ENCODE data around the gene RDX. TPM values are rescaled to one million over a fixed set of nuclear protein-coding genes. Genes with fewer than 3 reads are reported as not detected.
"Not testable (repeated sequence)": the region's sequence is repeated elsewhere in the genome, so short reads cannot be mapped to it uniquely, and the experiment has no call there.

The RDX gene
- total RNA-seq, 1 donor: 16.8 TPM

- H3K4me1 ChIP-seq (ENCODE audit: insufficient read depth, low read length); H3K4me3 ChIP-seq (ENCODE audit: low read length); H3K27me3 ChIP-seq (ENCODE audit: insufficient read depth, low read length); H3K9me3 ChIP-seq (ENCODE audit: low read depth, low read length): not testable (repeated sequence)
These were observed 87.1 kb downstream of the RDX start for GRCh38 chr11:110209313-110209694.

DNA sequence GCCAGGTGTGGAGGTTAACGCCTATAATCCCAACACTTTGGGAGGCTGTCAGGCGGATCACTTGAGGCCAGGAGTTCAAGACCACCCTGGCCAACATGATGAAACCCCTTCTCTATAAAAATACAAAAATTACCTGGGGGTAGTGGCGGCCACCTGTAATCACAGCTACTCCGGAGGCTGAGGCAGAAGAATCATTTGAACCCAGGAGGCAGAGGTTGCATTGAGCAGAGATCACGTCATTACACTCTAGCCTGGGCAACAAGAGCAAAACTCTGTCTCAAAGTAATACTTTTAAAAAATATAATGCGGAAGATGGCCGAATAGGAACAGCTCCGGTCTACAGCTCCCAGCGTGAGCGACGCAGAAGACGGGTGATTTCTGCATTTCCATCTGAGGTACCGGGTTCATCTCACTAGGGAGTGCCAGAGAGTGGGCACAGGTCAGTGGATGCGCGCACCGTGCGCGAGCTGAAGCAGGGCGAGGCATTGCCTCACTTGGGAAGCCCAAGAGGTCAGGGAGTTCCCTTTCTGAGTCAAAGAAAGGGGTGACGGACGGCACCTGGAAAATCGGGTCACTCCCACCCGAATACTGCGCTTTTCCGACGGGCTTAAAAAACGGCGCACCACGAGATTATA, 87.6 kb downstream of the RDX start:
- H3K4me1 ChIP-seq (ENCODE audit: insufficient read depth, low read length); H3K4me3 ChIP-seq (ENCODE audit: low read length); H3K27me3 ChIP-seq (ENCODE audit: insufficient read depth, low read length); H3K9me3 ChIP-seq (ENCODE audit: low read depth, low read length): not testable (repeated sequence)

DNA sequence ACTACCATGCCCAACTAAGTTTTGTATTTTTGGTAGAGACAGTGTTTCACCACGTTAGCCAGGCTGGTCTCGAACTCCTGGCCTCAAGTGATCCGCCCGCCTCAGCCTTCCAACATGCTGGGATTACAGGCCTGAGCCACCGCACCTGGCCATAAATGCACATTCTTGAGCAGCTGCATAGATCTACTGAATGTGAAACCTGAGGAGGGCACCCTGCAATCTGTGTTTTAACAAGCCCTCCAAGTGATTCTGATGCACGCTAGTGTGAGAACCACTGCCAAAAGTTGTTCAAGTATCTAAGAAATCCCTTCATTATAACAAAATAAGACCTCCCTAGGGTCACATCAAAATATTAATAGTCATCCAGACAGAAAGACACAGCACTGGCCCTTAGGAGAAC, 89.3 kb downstream of the RDX start:
- H3K4me3 ChIP-seq (ENCODE audit: low read length): no peak overlapping the region
- H3K9me3 ChIP-seq (ENCODE audit: low read depth, low read length): no peaks in the 10 kb centered on the region
- no peaks in the 10 kb centered on the region for H3K27me3 ChIP-seq (ENCODE audit: insufficient read depth, low read length)
- no peaks in the 10 kb centered on the region for H3K4me1 ChIP-seq (ENCODE audit: insufficient read depth, low read length)

DNA sequence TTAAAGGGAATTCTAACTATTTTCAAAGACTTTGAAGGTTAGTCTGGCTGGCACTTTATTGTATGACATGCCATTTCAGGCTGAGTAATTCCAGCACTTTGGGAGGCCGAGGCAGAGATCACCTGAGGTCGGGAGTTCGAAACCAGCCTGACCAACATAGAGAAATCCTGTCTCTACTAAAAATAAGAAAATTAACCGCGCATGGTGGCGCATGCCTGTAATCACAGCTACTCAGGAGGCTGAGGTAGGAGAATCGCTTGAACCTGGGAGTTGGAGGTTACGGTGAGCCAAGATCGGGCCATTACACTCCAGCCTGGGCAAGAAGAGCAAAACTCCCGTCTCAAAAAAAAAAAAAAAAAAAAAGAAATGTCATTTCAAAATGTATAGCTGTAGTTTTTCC, 95.6 kb downstream of the RDX start:
- Histone ChIP-seq H3K4me3 (ENCODE audit: low read length) (no peak overlapping the region), H3K27me3 (ENCODE audit: insufficient read depth, low read length) (no peaks in the 10 kb centered on the region), H3K9me3 (ENCODE audit: low read depth, low read length) (no peaks in the 10 kb centered on the region), H3K4me1 (ENCODE audit: insufficient read depth, low read length) (no peaks in the 10 kb centered on the region)

DNA sequence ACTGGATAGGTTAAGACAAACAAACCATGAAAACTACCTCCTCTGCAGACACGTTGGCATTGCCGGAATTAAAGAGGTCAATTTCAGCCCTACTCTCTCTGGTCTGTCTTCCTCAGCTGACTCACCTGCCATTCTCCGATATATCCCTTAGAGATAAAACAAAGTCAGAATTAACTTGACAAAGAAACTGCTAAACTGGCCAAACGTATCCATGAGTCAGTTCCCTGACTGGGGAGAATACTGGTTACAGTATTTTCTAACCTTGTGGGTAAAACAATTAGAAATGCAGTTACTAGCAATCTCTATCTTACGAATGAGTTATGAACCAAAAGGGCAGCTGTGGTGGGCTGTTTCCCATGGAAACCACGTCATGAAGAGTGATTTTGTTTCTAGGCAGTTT, 96.2 kb downstream of the RDX start:
- Histone ChIP-seq H3K4me1 (ENCODE audit: insufficient read depth, low read length) (no peaks in the 10 kb centered on the region), H3K4me3 (ENCODE audit: low read length) (no peak overlapping the region), H3K9me3 (ENCODE audit: low read depth, low read length) (no peaks in the 10 kb centered on the region), H3K27me3 (ENCODE audit: insufficient read depth, low read length) (no peaks in the 10 kb centered on the region)

GRCh38 chr11:110199184-110199981, 97.0 kb downstream of the RDX start:
- Histone ChIP-seq H3K4me3 (ENCODE audit: low read length) (no peak overlapping the region), H3K4me1 (ENCODE audit: insufficient read depth, low read length) (no peaks in the 10 kb centered on the region), H3K27me3 (ENCODE audit: insufficient read depth, low read length) (no peaks in the 10 kb centered on the region), H3K9me3 (ENCODE audit: low read depth, low read length) (no peaks in the 10 kb centered on the region)

DNA sequence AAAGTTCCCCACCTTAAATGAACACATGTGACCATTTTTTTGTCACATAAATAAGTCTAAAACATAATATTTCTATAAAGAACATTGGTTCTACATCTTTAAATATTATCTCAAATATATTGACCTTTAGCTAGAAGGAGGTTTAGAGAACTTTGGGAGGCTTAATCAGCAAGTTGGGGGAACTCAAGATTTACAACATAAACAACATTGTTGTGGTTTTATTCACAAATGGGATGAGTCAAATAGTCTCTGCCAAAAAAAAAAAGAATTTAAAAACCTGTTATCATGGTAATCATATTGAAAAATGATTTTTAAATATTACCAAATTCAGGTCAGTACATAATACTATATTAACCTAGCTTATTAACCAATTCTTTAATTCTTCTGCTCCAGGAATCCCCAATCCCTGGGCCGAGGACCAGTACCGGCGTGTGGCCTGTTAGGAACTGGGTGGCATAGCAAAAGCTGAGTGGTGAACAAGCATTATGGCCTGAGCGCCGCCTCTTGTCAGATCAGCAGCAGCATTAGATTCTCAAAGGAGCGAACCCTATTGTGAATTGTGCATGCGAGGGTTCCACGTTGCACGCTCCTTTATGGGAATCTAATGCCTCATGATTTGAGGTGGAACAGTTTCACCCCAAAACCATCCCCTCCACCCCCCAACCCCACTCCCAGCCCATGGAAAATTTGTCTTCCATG, 98.2 kb downstream of the RDX start:
- Histone ChIP-seq H3K9me3 (ENCODE audit: low read depth, low read length) (no peaks in the 10 kb centered on the region), H3K27me3 (ENCODE audit: insufficient read depth, low read length) (no peaks in the 10 kb centered on the region), H3K4me3 (ENCODE audit: low read length) (no peak overlapping the region), H3K4me1 (ENCODE audit: insufficient read depth, low read length) (no peaks in the 10 kb centered on the region)

DNA sequence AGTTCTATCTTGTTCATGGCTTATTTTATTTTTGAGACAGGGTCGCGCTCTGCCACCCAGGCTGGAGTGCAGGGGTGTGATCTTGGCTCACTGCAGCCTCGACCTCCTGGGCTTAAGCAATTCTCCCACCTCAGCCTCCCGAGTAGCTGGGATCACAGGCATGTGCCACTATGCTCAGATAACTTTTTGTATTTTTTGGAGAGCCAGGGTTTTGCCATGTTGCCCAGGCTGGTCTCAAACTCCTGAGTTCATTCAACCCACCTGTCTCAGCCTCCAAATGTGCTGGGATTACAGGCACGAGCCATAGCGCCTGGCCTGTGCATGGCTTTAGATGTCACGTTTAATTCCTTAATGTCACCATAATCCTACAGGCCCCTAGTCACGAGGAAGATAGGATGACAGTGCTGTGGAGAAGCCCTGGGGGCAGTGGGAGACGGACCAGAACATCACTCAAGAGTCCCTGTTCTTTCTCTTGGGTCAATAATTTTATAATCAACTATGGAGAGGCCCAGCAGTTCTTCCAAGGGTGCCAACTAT, 99.5 kb downstream of the RDX start:
- no peak overlapping the region for H3K4me3 ChIP-seq (ENCODE audit: low read length)
- H3K9me3 ChIP-seq (ENCODE audit: low read depth, low read length): no peaks in the 10 kb centered on the region
- H3K27me3 ChIP-seq (ENCODE audit: insufficient read depth, low read length): no peaks in the 10 kb centered on the region
- H3K4me1 ChIP-seq (ENCODE audit: insufficient read depth, low read length): no peaks in the 10 kb centered on the region

DNA sequence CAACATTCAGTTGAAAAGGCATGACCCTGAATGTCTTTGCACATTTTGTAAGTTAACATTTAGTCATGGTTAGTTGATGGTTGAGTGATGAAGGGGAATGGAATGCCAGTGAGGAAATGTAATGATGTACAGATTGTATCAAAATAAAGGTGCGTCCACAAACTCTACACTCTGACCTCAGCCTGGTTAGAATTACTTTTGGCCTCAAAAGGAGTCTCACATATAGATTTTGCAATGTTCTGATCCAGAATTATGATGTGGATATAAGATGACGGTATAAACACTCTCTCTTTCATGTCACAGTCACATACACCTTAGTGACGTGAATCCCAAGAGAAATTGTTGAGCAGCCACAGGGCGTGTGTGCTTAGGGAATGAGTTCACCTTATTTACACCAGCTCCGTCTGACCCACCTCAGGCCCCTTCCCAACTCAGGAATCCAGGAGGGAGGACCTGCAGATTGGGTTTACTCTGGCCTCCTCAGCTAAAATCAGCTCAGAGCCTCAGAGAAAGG, 100.1 kb downstream of the RDX start:
- H3K4me3 ChIP-seq (ENCODE audit: low read length): no peak overlapping the region
- H3K9me3 ChIP-seq (ENCODE audit: low read depth, low read length): no peaks in the 10 kb centered on the region
- no peaks in the 10 kb centered on the region for H3K27me3 ChIP-seq (ENCODE audit: insufficient read depth, low read length)
- H3K4me1 ChIP-seq (ENCODE audit: insufficient read depth, low read length): no peaks in the 10 kb centered on the region

- not testable (repeated sequence) for H3K9me3 ChIP-seq (ENCODE audit: low read depth, low read length); H3K4me1 ChIP-seq (ENCODE audit: insufficient read depth, low read length); H3K27me3 ChIP-seq (ENCODE audit: insufficient read depth, low read length); H3K4me3 ChIP-seq (ENCODE audit: low read length)
These were observed 102.1 kb downstream of the RDX start for GRCh38 chr11:110194211-110194766.

DNA sequence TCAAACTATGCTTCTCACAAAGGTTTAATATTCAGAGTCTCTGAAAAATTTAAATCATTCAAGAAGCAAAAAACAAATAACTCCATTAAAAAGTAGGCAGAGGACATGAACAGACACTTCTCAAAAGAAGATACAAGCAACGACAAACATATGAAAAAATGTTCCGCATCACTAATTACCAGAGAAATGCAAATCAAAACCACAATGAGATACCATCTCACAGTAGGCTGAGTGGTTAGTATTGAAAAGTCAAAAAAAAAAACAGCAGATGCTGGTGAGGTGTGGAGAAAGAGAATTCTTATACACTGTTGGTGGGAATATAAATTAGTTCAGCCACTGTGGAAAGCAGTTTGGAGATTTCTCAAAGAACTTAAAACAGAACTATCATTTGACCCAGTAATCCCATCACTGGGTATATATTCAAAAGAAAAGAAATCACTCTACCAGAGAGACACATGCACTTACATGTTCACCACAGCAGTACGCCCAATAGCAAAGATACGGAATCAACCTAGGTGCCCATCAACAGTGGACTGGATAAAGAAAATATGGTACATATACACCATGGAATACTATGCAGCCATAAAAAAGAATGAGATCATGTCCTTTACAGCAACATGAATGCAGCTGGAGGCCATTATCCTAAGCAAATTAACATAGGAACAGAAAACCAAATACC, 103.7 kb downstream of the RDX start:
- not testable (repeated sequence) for H3K4me1 ChIP-seq (ENCODE audit: insufficient read depth, low read length); H3K27me3 ChIP-seq (ENCODE audit: insufficient read depth, low read length); H3K4me3 ChIP-seq (ENCODE audit: low read length); H3K9me3 ChIP-seq (ENCODE audit: low read depth, low read length)

DNA sequence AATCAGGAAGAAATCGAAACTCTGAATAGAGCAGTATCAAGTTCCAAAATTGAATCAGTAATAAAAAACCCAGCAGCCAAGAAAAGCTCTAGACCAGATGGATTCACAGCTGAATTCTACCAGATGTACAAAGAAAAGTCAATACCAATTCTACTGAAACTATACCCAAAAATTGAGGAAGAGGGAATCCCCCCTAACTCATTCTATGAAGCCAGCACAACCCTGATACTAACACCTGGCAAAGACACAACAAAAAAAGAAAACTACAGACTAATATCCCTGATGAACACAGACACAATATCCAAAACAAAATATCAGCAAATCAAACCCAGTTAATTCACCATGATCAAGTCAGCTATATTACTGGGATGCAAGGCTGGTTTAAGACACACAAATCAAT, 105.5 kb downstream of the RDX start:
- no peak overlapping the region for H3K4me3 ChIP-seq (ENCODE audit: low read length)
- no peaks in the 10 kb centered on the region for H3K27me3 ChIP-seq (ENCODE audit: insufficient read depth, low read length)
- no peaks in the 10 kb centered on the region for H3K4me1 ChIP-seq (ENCODE audit: insufficient read depth, low read length)
- H3K9me3 ChIP-seq (ENCODE audit: low read depth, low read length): no peaks in the 10 kb centered on the region

- Histone ChIP-seq H3K9me3 (ENCODE audit: low read depth, low read length) (no peaks in the 10 kb centered on the region), H3K4me3 (ENCODE audit: low read length) (no peak overlapping the region), H3K27me3 (ENCODE audit: insufficient read depth, low read length) (no peaks in the 10 kb centered on the region), H3K4me1 (ENCODE audit: insufficient read depth, low read length) (no peaks in the 10 kb centered on the region)
These were observed 108.7 kb downstream of the RDX start for GRCh38 chr11:110187731-110188130.

GRCh38 chr11:110186867-110187266, 109.5 kb downstream of the RDX start:
- H3K27me3 ChIP-seq (ENCODE audit: insufficient read depth, low read length): no peaks in the 10 kb centered on the region
- no peak overlapping the region for H3K4me3 ChIP-seq (ENCODE audit: low read length)
- H3K9me3 ChIP-seq (ENCODE audit: low read depth, low read length): no peaks in the 10 kb centered on the region
- no peaks in the 10 kb centered on the region for H3K4me1 ChIP-seq (ENCODE audit: insufficient read depth, low read length)

GRCh38 chr11:110186456-110186855, 110.0 kb downstream of the RDX start:
- no peaks in the 10 kb centered on the region for H3K9me3 ChIP-seq (ENCODE audit: low read depth, low read length)
- H3K27me3 ChIP-seq (ENCODE audit: insufficient read depth, low read length): no peaks in the 10 kb centered on the region
- H3K4me1 ChIP-seq (ENCODE audit: insufficient read depth, low read length): no peaks in the 10 kb centered on the region
- no peak overlapping the region for H3K4me3 ChIP-seq (ENCODE audit: low read length)

All from mononuclear cell (primary cell).